Measurements from ENCODE around the gene PLCB1.
"Not testable (repeated sequence)": the region's sequence is repeated elsewhere in the genome, so short reads cannot be mapped to it uniquely, and the experiment has no call there.

The PLCB1 gene

DNA sequence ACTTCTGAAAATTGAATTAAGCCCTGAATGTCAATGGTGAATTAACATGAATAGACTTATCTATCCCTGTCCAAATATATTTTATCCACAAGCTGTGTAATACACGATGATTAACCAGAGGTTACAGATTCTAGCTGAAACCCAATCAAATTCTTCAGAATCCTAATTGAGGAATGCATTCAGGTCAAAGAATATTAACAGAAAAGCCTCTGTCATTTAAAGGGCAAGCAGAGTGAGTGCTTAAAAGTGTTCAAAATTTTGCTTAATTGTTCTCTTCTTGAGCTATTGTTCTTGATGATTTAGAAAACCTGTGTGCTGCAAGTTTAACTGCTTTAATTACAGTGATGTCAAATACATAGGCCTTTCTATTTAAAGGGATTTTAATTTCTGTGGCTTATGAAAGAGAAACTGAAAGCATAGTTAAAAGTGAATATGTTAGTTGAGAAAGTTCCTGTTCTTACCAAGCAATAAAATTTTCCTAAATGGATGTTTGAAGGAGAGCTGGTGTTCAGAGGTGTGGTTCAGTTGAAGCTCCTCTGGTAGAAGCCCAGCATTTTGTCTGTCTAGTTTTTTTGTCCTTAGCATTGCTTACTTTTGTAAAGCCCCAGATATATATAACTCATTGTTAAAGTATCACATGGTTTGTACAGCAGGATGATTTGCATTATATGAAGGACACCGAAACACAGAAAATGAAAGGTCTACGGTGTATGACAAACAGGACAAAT, 470.5 kb downstream of the PLCB1 start:
- DNase-seq (ENCODE audit: low spot score), result no peak

DNA sequence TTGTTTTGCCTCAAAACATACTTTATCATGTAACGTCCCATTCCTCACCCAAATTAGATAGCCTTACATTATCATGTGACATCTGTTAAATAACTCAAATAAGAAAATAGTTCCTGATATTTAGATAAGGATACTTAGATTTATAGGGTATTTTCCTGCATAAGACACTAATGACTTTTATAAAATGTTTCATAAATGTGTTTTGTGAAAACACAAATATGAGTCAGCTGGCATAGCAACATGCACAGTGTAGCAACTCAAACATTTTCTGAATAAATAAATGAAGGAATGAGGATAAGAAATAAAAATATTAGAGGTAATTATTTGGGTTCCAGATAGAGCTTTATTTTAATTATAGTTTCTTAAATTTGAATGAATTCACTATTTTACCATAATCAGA, 476.4 kb downstream of the PLCB1 start:
- no peak for DNase-seq (ENCODE audit: low spot score)

DNA sequence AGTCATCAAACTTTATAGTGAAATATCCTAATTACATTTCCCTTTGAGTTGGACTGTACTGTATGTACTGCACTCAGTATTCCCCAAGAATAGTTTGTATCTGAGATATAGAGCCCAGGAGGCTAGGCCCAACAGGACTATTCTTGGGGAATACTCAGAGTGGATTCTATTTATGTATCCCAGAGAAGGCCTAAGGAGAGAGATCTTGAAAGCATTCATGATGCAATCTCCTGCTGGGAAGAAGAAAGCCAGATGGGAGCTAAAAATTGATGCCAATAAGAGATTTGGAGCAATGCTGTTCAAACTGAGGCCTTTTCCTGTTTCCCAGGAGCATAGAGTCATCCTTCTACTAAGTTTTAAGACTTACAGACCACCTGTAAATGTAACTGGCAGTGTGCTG, 484.7 kb downstream of the PLCB1 start:
- DNase-seq (ENCODE audit: low spot score), result no peak

DNA sequence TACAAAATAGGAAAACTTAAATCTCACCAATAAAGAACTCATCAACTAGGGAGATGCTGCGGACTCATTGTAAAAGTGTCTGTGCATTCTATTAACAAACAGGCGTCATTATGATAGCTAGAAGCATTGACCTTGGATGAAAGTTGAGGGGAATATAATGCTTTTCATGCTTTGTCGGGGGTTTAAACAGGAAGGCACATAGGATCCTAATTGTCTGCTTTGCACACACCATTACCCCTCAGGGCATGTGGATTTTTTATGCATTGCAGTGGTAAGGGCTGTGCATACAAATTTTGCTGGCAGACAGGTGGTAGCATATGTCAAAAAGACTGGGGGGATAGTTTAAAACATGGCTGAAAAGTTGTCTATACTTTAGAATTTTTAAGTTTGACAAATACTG, 488.9 kb downstream of the PLCB1 start:
- DNase-seq (ENCODE audit: low spot score), result no peak

DNA sequence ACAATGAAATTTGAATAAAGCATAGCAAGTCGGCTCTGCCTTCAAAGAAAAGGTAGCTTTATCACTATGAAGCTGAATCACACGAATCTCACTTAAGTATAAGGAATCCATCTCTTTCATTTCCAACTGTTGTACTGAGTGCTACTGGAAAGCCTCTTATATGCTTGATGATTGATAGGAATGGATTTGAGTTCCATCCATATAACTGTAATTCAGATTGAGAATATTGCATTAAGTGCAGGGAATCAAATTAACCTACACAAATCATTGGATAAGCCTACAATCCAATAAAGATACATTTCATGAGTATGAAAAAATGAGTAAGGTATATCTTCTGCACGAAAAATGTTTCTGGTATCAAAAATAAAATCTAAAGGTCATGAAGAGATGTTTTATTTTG, 492.0 kb downstream of the PLCB1 start:
- DNase-seq (ENCODE audit: low spot score), result no peak

DNA sequence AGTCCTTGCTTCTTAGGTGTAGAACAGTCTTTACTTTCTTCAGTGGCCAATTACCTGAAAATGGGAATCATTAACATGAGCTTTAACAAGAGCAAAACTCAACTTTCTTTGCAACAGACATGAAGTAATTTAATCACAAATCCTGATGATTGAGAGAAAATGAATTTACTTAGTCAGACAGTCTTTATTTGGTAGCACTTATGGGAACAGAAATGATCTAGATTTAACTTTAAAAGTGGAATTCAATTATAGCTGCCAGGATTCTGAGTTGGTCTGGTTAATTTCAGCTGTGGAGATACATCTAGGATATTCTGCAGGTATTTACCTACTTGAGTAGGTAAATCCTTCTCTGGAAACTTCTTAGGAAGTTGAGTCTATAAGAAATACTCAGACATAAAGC, 492.6 kb downstream of the PLCB1 start:
- DNase-seq (ENCODE audit: low spot score), result no peak

DNA sequence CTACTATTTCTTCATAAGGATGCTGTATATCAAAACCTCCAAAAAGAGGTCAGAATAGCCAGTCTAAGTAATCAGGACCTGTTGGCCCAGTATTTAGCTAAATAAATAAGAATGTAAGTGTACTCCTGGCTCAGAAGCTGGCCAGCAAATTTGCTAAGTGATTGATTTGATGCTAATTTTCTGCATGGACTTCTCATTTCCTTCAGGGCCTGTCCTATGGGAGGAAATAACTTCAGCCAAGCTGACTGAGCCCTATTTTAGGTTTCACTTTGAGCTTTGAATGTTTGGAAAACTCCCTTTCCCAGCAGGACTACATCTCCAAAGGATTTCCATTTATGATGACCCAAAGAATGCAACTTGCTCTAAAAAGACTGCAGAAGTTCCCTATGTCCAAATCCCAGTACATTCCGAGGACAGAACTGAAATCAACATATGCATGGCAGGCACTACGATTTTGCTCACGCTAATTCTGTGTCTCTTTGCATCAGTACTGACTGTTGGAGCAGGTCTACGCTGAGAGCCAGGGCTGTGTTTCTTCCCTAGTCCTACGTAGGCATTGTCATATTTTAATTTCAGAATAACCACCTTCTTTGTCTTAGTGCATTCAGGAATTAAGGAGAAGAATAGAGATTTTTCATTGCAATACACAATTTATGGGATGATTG, 495.4 kb downstream of the PLCB1 start:
- no peak for DNase-seq (ENCODE audit: low spot score)

DNA sequence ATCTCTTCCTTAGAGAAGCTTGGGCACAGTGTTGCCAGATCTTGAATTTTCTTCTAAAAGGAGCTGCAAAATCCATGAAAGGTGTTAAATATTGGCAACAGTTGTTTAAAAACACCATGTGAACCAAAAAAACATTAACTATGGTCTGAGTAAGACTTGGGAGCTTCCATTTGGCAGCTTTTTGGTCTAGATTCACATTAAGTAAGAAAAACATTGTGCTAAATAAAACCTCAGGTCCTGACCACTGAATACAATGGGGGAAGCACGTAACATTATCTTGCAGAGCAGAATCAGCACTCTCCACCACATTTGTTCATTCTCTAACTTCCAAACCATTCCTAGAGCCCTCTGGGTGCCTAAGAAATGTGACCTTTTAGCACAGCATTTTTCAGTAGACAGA, 499.2 kb downstream of the PLCB1 start:
- no peak for DNase-seq (ENCODE audit: low spot score)

DNA sequence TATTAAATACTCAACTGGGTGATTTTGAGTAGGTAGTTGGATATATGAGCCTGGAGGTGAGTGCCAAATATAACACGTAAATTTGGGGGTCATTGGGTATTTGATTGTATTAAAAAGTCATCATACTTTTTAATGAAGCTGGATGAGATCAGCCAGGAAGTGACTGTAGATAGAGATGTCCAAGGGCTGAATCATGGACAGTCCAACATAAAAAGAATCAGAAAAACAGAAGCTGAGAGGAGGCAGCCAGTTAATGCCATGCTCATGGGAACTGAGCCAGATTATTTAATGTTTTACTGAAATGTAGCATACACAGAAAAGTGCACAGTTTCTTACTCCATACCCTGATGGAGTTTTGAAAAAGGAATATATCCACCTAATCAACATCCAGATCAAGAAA, 501.3 kb downstream of the PLCB1 start:
- DNase-seq (ENCODE audit: low spot score), result no peak

DNA sequence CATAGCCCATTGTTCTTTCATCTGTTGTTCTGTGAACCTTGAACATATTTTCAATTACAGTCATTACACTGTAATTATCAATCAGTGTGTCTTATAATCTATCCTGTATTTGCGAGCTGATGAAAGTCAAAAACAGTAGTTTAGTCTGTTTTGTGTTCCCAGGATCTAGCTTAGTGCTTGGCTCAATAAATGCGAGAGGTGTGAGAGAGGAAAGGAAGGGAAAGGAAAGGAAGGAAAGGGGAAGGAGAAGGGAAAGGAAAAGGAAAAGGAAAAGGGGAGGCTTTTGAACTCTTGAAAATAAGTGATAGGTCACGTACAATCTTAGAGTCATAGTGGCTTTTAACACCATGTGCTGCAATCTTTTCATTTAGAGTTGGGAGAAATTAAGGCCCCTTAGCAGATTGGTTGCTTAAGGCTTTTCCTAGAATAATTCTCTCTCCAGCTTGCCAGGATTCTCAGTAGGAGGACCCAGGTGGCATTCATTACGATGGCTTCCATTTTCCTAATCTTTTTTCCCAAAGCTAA, 503.0 kb downstream of the PLCB1 start:
- DNase-seq (ENCODE audit: low spot score), result no peak

DNA sequence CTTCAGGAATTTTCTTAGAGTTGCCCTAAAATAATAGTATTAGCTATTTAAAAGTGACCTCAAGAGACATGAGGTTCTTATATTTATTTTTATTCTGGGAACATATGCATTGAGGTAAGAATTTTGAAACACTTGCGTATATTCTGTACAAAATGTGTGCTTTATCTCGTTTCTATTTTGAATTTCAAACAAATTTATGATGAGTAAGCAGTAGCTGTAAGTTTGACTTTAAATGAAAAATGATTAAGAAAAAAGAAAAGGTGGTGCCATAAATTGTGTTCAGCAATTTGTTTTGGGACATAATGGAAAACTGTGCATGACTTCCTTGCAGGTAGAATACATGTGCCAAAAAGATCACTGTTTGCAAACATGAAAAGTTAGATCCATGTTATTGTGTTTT, 503.8 kb downstream of the PLCB1 start:
- DNase-seq (ENCODE audit: low spot score), result no peak

DNA sequence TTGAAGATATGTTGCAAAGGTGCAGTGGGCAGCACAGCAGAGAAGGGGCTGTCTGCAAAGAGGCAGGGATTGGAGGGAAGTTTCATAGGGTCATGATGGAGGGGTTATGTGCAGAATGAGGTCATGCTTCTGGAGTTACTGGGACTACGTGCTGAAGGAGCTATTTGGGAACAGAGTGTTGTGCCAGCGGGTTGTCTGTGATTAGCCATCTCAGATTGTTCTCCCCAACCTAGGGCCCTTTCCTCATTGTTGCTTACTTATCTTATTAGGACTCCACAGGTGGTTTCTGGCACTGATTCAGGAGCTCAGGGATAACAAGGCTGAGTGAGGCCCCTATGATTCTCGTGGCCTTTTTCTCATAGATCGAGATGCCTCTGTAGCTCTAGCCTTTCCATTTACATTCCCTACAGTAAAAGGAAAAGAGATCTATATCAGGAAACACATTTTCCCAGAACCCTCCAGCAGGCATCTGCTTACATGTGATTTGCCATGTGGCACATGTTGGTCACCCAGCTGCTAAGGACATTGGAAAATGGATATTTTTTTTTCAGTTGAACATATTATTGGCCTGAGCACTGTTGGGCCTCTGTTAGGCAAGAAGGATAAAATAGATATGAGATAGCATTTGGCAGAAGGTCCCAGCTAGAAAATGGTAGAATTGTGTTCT, 507.2 kb downstream of the PLCB1 start:
- no peak for DNase-seq (ENCODE audit: low spot score)

DNA sequence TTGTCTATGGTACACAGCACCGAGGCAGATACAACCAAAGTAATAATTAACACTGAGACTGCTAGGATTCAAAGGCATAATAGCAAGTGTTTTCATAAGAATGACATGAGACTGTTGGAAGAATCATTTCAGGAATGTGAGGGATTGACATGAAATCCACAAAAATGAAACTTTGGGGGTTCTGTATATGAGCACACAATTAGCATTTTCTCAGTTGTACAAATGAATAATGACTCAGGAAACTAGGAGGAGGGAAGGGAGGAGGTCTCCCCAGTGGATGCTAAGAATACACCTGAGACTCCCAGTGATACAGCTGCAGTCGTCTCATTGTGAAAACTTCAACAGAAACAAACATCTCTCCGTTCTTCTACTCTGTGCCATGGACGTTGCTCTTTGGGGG, 508.4 kb downstream of the PLCB1 start:
- no peak for DNase-seq (ENCODE audit: low spot score)

DNA sequence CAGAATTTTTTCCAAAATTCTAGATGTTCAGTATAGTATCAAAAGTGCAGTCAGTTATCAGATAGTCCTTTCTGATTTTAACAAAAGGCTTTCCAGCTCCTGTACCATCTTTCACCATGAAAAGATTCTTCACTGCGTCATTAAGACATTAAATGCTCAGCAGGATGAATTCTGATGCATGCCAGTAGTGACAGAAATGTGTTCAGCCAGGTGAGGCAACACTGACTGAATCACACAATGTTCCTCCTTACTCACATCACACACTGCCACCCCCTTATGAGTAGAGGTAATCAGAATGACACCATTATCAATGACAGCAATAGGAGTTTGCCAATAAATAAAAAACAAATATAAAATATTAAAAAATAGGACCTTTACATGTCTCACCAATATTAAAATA, 510.2 kb downstream of the PLCB1 start:
- no peak for DNase-seq (ENCODE audit: low spot score)

DNA sequence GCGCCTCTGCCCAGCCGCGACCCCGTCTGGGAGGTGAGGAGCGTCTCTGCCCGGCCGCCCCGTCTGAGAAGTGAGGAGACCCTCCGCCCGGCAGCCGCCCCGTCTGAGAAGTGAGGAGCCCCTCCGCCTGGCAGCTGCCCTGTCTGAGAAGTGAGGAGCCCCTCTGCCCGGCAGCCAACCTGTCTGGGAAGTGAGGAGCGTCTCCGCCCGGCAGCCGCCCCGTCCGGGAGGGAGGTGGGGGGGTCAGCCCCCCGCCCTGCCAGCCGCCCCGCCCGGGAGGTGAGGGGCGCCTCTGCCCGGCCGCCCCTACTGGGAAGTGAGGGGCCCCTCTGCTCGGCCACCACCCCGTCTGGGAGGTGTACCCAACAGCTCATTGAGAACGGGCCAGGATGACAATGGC, 512.4 kb downstream of the PLCB1 start:
- DNase-seq (ENCODE audit: low spot score), result not testable (repeated sequence)

DNA sequence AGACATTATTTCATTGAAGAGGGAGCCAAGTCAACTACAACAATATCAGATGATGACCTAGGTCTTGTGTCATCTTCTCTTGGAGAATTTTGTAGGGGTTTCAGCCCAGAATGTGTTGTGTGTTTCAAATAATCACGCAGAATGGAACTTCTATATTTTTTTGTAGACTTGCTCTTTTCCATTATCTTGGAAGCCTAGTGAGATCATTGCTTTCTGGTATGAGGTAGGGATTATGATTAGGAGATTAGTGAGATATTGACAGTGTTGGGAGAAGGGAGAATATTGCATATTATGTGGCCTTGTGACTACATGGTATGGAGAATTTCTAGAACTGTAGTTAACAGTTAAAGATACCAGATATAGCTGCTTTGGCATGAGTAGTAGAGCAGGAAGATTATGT, 513.3 kb downstream of the PLCB1 start:
- DNase-seq (ENCODE audit: low spot score), result no peak

DNA sequence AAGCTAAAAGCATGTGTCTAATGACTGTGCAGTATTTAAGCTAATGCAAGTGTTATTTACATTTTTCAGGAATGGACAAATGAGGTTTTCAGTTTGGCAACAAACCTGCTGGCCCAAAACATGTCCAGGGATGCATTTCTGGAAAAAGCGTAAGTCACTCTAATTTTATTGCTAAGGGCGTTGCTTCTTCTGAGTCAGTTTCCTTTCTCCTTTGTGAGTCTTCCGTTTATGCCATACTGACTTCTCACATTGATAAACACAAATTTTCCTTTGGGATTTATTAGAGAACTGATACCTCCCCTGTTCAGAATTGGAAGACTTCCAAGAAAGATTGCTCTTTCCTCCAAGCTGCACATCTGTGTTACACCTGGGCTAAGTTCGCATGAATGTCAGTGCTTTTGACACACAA, 514.0 kb downstream of the PLCB1 start:
- DNase-seq (ENCODE audit: low spot score), result no peak

DNA sequence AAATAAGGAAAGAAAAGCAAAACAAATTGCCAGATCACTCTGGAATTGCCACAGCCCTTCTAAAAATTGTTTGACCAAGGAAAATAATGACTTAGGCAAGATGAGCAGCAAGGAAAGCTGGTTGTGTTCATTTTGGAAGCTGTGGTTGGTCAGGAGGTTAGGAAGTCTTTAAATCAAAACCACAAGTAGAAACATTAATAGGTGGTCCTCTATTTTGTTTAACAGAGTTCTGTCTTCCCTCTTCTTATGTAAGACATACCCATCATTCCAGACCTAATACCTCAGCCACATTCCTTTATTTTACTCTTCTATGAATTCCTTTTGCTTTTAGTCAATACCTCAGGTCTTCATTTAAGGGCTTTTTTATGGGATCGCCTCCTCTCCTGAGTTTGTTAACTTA, 514.6 kb downstream of the PLCB1 start:
- DNase-seq (ENCODE audit: low spot score), result no peak

DNA sequence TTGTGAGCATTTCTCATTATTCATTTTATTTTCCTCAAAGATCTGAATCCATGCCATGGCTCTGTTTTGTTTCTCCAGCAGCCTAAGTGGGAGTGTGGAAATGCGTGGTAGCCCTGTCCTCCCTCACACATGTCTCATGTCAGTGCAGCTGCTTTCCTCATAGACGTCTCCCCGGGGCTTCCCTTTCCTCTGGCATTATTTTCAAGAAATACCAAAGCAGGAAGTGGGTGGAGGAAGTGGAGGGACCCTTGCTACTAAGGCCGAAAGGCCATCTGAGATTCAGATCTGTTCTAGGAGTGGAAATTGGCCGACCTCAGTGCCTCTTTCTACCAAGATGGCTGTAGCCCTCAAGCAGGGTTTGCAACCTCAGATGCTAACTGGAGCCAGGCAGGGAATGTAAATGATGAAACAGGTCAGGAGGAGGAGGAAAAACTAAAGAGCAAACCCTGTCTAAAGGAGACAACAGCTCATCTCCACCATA, 515.9 kb downstream of the PLCB1 start:
- DNase-seq (ENCODE audit: low spot score), result no peak

DNA sequence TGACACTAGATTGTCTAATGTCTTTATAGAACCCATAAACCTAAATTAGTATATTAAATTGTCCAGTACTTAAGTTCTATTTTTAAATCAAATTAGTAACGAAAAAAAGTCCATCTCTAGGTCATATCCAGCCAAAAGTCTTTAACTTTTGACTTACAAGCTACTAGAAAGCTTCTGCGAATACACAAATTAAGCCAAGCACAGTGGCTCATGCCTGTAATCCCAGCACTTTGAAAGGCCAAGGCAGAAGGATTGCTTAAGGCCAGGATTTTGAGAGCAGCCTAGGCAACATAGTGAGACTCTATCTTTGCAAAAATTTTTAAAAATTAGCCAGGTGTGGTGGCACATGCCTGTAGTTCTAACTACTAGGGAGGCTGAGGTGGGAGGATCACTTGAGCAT, 516.4 kb downstream of the PLCB1 start:
- DNase-seq (ENCODE audit: low spot score), result no peak

DNA sequence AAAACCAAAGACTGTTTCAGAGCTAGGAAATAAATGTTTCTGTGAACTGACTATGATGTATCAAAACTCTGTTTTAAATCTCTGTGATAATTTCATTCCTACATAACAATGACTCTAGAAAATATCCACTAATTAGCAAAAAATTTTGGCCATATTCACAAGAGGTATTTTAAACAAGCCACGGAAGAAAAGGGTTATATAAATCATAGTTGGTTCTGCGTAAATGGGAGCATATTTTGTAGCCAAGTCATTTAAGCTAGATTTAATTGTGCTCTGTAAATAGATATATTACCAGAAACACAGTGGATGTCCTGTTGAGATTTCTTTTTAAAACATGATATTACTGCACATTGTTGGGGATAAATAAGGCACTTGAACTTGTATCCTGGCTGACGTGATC, 520.3 kb downstream of the PLCB1 start:
- no peak for DNase-seq (ENCODE audit: low spot score)

DNA sequence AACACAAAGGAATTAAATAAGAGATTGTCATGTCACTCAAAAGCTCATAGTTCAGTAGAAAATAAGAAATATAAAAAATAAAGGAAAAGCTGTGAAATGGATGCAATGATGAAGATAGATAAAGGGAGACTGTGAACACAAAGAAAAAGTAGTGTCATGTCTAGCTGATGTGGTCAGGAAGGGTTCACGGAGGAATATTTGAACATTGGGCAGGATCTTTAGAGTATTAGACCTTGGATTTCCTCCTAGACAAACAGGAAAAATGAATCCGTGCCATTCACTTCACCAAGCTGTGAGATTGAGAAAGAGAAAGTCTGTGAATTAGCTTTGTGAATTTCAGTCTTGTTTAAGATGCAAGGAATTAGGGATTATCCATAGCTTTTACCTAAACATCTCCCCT, 522.4 kb downstream of the PLCB1 start:
- no peak for DNase-seq (ENCODE audit: low spot score)

DNA sequence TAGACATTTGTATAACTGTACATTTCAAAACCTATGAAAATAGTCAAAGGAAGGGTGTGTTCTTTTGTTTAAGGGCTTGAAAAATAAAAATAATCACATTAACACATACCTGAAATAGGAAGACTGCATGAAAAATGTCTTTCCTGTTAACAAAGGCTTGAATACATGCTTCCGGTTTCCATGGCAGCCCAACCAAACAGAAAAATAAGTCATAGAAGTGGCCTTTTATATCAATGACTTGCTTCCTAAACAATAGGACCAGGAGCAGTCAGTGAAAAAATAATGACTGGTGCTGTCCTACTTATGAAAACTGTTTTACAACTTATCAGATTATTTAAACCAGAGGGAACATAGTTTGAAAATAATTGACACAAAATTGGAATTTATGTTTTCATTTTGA, 524.3 kb downstream of the PLCB1 start:
- DNase-seq (ENCODE audit: low spot score), result no peak
